MM.1S (cell line): ENCODE measurements around the gene RICTOR.

ENCODE experiments used
- DNase-seq: peaks from one replicate; pipeline ENCODE4 v3.0.0-alpha.2; 2015
- H2AFZ ChIP-seq: fragments of 300-600 bp; sonication (generic); 2 replicates; pipeline ENCODE4 v1.6.0; 2016; ENCODE audit warnings: antibody characterized with exemption, low read length
- H3F3A ChIP-seq: fragments of 300-600 bp; sonication (generic); 2 replicates; pipeline ENCODE4 v1.6.1; 2016; ENCODE audit warnings: mild to moderate bottlenecking, antibody characterized with exemption, low read length, moderate library complexity, mixed read lengths; ENCODE audit not compliant: insufficient read depth
- H3K27ac ChIP-seq: fragments of 300-600 bp; sonication (generic); 2 replicates; pipeline ENCODE4 v1.5.1; 2016; ENCODE audit warnings: mild to moderate bottlenecking, low read length
- H3K27me3 ChIP-seq: fragments of 300-600 bp; sonication (generic); replicated peaks from 2 replicates; pipeline ENCODE4 v1.6.0; 2016; ENCODE audit warnings: low read length; ENCODE audit not compliant: insufficient read depth
- H3K36me3 ChIP-seq: fragments of 300-600 bp; sonication (generic); replicated peaks from 2 replicates; pipeline ENCODE4 v1.6.1; 2016; ENCODE audit warnings: mild to moderate bottlenecking, low read length, mixed read lengths; ENCODE audit not compliant: insufficient read depth
- H3K4me1 ChIP-seq: fragments of 300-600 bp; sonication (generic); 2 replicates; pipeline ENCODE4 v1.6.1; 2016; ENCODE audit warnings: low read length, mixed read lengths
- H3K4me2 ChIP-seq: fragments of 300-600 bp; sonication (generic); 2 replicates; pipeline ENCODE4 v1.6.0; 2016; ENCODE audit warnings: low read depth, low read length
- H3K4me3 ChIP-seq: fragments of 300-600 bp; sonication (generic); 2 replicates; pipeline ENCODE4 v1.5.1; 2016; ENCODE audit warnings: low read length, mixed read lengths
- H3K79me2 ChIP-seq: fragments of 300-600 bp; sonication (generic); 2 replicates; pipeline ENCODE4 v1.6.1; 2016; ENCODE audit warnings: mixed run types, low read length, mixed read lengths
- H3K9ac ChIP-seq: fragments of 300-600 bp; sonication (generic); 2 replicates; pipeline ENCODE4 v1.6.1; 2016; ENCODE audit warnings: low read length, mixed read lengths
- H3K9me2 ChIP-seq: fragments of 300-600 bp; sonication (generic); replicated peaks from 2 replicates; pipeline ENCODE4 v1.6.1; 2016; ENCODE audit warnings: mild to moderate bottlenecking, low read length, mixed read lengths; ENCODE audit not compliant: insufficient read depth
- H3K9me3 ChIP-seq: fragments of 300-600 bp; sonication (generic); replicated peaks from 2 replicates; pipeline ENCODE4 v1.6.1; 2016; ENCODE audit warnings: mild to moderate bottlenecking, low read length, mixed read lengths; ENCODE audit not compliant: insufficient read depth
- H4K20me1 ChIP-seq: fragments of 300-600 bp; sonication (generic); 2 replicates; pipeline ENCODE4 v1.6.1; 2016; ENCODE audit warnings: mild to moderate bottlenecking, low read length, moderate library complexity, mixed read lengths; ENCODE audit not compliant: insufficient read depth
- EZH2 ChIP-seq: fragments of 300-600 bp; sonication (generic); optimal IDR thresholded peaks from 2 replicates; pipeline ENCODE3; 2017; ENCODE audit warnings: low read depth, mild to moderate bottlenecking, antibody characterized with exemption, low read length, mixed read lengths
- EZH2phosphoT487 ChIP-seq: fragments of 300-600 bp; sonication (generic); IDR thresholded peaks from 2 replicates; pipeline ENCODE4 v1.6.1; 2018; ENCODE audit warnings: antibody characterized with exemption, low read length
- TF ChIP-seq, protein P1 (sequence below): fragments of 300-600 bp; sonication (generic); IDR thresholded peaks from 2 replicates; pipeline ENCODE4 v1.5.1; 2016; ENCODE audit warnings: antibody characterized with exemption, low read length, mixed read lengths

The RICTOR gene

GRCh38 chr5:39076757-39077728, 2.8 kb upstream of the RICTOR start:
- Histone ChIP-seq H3K9me3 (no peaks in the 10 kb centered on the region), H2AFZ (no peak overlapping the region), H3K27me3 (no peaks in the 10 kb centered on the region), H3K4me1 (peaks cover 17% of the 10 kb centered on the region), H3K79me2 (peaks cover 29% of the 10 kb centered on the region), H3K27ac (peak overlapping the region; percentile 89), H3K36me3 (no peaks in the 10 kb centered on the region), H3K4me2 (peak overlapping the region; percentile 70), H3K4me3 (peak overlapping the region; percentile 46), H3F3A (peaks cover 34% of the 10 kb centered on the region), H4K20me1 (peaks cover 11% of the 10 kb centered on the region; the same call in 1 of the 2 replicates), H3K9ac (peak overlapping the region; percentile 43), H3K9me2 (no peaks in the 10 kb centered on the region)
- TF ChIP-seq, protein P1, sequence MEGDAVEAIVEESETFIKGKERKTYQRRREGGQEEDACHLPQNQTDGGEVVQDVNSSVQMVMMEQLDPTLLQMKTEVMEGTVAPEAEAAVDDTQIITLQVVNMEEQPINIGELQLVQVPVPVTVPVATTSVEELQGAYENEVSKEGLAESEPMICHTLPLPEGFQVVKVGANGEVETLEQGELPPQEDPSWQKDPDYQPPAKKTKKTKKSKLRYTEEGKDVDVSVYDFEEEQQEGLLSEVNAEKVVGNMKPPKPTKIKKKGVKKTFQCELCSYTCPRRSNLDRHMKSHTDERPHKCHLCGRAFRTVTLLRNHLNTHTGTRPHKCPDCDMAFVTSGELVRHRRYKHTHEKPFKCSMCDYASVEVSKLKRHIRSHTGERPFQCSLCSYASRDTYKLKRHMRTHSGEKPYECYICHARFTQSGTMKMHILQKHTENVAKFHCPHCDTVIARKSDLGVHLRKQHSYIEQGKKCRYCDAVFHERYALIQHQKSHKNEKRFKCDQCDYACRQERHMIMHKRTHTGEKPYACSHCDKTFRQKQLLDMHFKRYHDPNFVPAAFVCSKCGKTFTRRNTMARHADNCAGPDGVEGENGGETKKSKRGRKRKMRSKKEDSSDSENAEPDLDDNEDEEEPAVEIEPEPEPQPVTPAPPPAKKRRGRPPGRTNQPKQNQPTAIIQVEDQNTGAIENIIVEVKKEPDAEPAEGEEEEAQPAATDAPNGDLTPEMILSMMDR, result no peak
- TF ChIP-seq EZH2phosphoT487 (no peak), EZH2 (no peak)
- DNase-seq, result peak; percentile 61

DNA sequence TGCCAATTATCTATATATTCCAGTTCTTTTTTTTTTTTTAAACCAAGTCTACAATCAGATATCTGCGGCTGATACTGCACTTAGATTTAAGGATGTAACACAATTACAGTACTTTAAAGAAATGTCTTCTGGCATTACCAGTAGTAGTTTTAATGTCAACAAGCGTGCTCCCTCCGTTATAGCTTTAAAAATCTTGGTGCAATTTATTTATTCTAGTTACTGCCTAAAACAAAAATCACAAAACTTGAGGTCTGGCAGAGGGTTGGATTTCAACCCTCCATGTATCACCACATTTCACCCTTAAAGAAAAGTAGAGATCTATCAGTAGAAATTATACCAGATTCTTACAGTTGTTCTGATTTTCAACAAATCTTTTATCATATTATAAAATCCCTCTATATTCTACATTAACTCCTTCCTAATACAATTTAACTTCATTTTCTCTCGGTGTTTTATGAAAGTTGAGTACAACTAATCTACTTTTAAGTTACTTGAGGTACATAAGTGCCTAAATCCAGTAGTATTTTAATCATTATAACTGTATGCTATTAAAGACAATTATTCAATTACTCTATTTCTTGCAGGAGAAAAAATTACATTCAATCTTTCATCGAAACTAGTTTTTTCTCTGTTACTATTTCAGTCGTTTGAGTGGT, 2.0 kb upstream of the RICTOR start:
- Histone ChIP-seq H3K9me2 (no peaks in the 10 kb centered on the region), H3K4me1 (peaks cover 18% of the 10 kb centered on the region), H3K27me3 (no peaks in the 10 kb centered on the region), H3K4me3 (peak overlapping the region; percentile 46), H3K27ac (peak overlapping the region; percentile 89), H3K9me3 (no peaks in the 10 kb centered on the region), H2AFZ (no peak overlapping the region), H4K20me1 (peaks cover 17% of the 10 kb centered on the region; the same call in 1 of the 2 replicates), H3K4me2 (peak overlapping the region; percentile 70), H3K36me3 (no peaks in the 10 kb centered on the region), H3K79me2 (peaks cover 37% of the 10 kb centered on the region), H3K9ac (peak overlapping the region; percentile 43), H3F3A (peaks cover 34% of the 10 kb centered on the region)
- no peak for DNase-seq
- no peak for TF ChIP-seq EZH2
- no peak for TF ChIP-seq EZH2phosphoT487
- TF ChIP-seq, protein P1, result no peak

GRCh38 chr5:39073767-39074016, 507 bp downstream of the RICTOR start:
- Histone ChIP-seq H3K4me1 (peaks cover 18% of the 10 kb centered on the region), H3K27ac (peak overlapping the region; percentile 97), H4K20me1 (peaks cover 20% of the 10 kb centered on the region; the same call in 1 of the 2 replicates), H3K9me3 (no peaks in the 10 kb centered on the region), H2AFZ (peak overlapping the region; percentile 59), H3K79me2 (peaks cover 62% of the 10 kb centered on the region), H3K9ac (peak overlapping the region; percentile 96), H3K4me3 (peak overlapping the region; percentile 94), H3K36me3 (no peaks in the 10 kb centered on the region), H3K4me2 (peak overlapping the region; percentile 86; the same call in 1 of the 2 replicates), H3K27me3 (no peaks in the 10 kb centered on the region), H3K9me2 (no peaks in the 10 kb centered on the region), H3F3A (peaks cover 34% of the 10 kb centered on the region)
- TF ChIP-seq, protein P1, result no peak
- TF ChIP-seq EZH2phosphoT487 (no peak), EZH2 (no peak)
- no peak for DNase-seq
